HepG2 (cell line): ENCODE measurements around the gene SIGLECL1. TPM values are rescaled to one million over a fixed set of nuclear protein-coding genes. Genes with fewer than 3 reads are reported as not detected.
A peak's percentile ranks its signal among the peaks of the same experiment; 100 is the strongest.

Experiments used
- FOXK1 ChIP-seq: sonication (generic); formaldehyde crosslinking; IDR thresholded peaks from 2 replicates; pipeline ENCODE4 v1.4.0; 2020; ENCODE audit warnings: low read depth, missing genetic modification reagents, borderline replicate concordance
- KAT7 ChIP-seq: IDR thresholded peaks from 2 replicates; pipeline ENCODE4 v1.6.1; 2018; ENCODE audit warnings: borderline replicate concordance, missing compliant biosample characterization
- KLF12 ChIP-seq: sonication (generic); formaldehyde crosslinking; IDR thresholded peaks from 2 replicates; pipeline ENCODE4 v1.4.0; 2020; ENCODE audit warnings: missing genetic modification reagents, borderline replicate concordance
- MTA1 ChIP-seq: sonication (generic); formaldehyde crosslinking; IDR thresholded peaks from 2 replicates; pipeline ENCODE4 v1.4.0; 2020; ENCODE audit warnings: missing genetic modification reagents, mild to moderate bottlenecking, borderline replicate concordance
- PCBP1 ChIP-seq: fragments of 200-400 bp; formaldehyde crosslinking; IDR thresholded peaks from 2 replicates; pipeline ENCODE4 v1.6.1; 2017; ENCODE audit warnings: mild to moderate bottlenecking, low read depth, low read length, borderline replicate concordance
- PTBP1 ChIP-seq: fragments of 200-400 bp; formaldehyde crosslinking; IDR thresholded peaks from 2 replicates; pipeline ENCODE4 v1.6.1; 2018; ENCODE audit warnings: low read length, low read depth; ENCODE audit not compliant: poor library complexity, severe bottlenecking
- ZNF678 ChIP-seq: sonication (generic); formaldehyde crosslinking; IDR thresholded peaks from 2 replicates; pipeline ENCODE4 v1.4.0; 2020; ENCODE audit warnings: mild to moderate bottlenecking, missing genetic modification reagents
- ZNF761 ChIP-seq: sonication (generic); formaldehyde crosslinking; conservative IDR thresholded peaks from 2 replicates; pipeline ENCODE4 v1.4.0; 2020; ENCODE audit warnings: mild to moderate bottlenecking, missing genetic modification reagents
- polyA plus RNA-seq, 8 experiments: library from polyadenylated mRNA; depleted of rRNA in 3 of 8; stranded (reverse) in 7 of 8; unstranded in 1 of 8; fragments of >200 nt; fragmentation: Illumina TruSeq in 4 of 8; extraction: Trizol in 4 of 8; gene quantifications; 2 replicates each; pipeline versions ENCODE4 v1.2.1 to v1.2.3, GENCODE V29; 2011 to 2016; ENCODE audit warnings: low read depth in 4 of 8, missing spikeins in 1 of 8, mixed read lengths in 1 of 8; ENCODE audit not compliant: insufficient read depth in 1 of 8
- total RNA-seq, 5 experiments: library from RNA; depleted of rRNA; stranded (reverse); fragments of >200 nt; fragmentation: Illumina TruSeq; extraction: Trizol; gene quantifications; 2 replicates each; pipeline ENCODE4 v1.2.3, GENCODE V29; 2016; ENCODE audit warnings: low read depth in 1 of 5
- TF ChIP-seq, protein P1 (sequence below): sonication (generic); formaldehyde crosslinking; IDR thresholded peaks from 2 replicates; pipeline ENCODE4 v1.8.0; 2022; ENCODE audit warnings: mild to moderate bottlenecking, missing genetic modification reagents, borderline replicate concordance
- TF ChIP-seq, protein P2 (sequence below): sonication (generic); formaldehyde crosslinking; IDR thresholded peaks from 2 replicates; pipeline ENCODE4 v1.5.0; 2020; ENCODE audit warnings: mild to moderate bottlenecking, missing genetic modification reagents, moderate library complexity

The SIGLECL1 gene
- total and polyA plus RNA-seq, 2 of the 13 experiments (the other 11 are each of a cell fraction or from before 2014, with no cell fraction given): not detected

DNA sequence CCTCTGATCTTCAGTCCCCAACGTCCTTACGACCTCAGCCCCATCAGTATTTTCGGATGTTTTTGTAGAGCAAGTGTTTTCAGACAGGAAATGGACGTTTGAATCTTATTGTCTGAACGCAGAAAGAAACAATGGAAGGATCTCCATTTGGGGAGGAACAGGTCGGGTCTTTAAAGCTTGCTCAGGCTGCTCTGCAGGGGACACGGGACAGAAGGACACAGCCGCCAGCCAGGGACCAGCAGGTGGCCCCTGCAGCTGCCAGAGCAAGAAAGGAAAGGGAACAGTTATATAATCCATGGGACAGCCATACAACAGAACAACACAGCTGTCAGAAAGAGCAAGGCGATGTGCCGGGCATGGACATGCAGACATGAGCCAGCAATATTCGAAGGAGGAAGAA lies 42.1 kb downstream of the SIGLECL1 start (continued):
- TF ChIP-seq KLF12 (CRISPR knock-in tag) (no peak), ZNF761 (no peak), PTBP1 (no peak), MTA1 (CRISPR knock-in tag) (no peak), KAT7 (CRISPR knock-in tag) (no peak), ZNF678 (CRISPR knock-in tag) (no peak), FOXK1 (CRISPR knock-in tag) (no peak), PCBP1 (no peak)
- TF ChIP-seq, protein P1, sequence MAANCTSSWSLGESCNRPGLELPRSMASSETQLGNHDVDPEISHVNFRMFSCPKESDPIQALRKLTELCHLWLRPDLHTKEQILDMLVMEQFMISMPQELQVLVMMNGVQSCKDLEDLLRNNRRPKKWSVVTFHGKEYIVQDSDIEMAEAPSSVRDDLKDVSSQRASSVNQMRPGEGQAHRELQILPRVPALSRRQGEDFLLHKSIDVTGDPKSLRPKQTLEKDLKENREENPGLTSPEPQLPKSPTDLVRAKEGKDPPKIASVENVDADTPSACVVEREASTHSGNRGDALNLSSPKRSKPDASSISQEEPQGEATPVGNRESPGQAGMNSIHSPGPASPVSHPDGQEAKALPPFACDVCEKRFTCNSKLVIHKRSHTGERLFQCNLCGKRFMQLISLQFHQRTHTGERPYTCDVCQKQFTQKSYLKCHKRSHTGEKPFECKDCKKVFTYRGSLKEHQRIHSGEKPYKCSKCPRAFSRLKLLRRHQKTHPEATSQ: no peak
- TF ChIP-seq, protein P2, sequence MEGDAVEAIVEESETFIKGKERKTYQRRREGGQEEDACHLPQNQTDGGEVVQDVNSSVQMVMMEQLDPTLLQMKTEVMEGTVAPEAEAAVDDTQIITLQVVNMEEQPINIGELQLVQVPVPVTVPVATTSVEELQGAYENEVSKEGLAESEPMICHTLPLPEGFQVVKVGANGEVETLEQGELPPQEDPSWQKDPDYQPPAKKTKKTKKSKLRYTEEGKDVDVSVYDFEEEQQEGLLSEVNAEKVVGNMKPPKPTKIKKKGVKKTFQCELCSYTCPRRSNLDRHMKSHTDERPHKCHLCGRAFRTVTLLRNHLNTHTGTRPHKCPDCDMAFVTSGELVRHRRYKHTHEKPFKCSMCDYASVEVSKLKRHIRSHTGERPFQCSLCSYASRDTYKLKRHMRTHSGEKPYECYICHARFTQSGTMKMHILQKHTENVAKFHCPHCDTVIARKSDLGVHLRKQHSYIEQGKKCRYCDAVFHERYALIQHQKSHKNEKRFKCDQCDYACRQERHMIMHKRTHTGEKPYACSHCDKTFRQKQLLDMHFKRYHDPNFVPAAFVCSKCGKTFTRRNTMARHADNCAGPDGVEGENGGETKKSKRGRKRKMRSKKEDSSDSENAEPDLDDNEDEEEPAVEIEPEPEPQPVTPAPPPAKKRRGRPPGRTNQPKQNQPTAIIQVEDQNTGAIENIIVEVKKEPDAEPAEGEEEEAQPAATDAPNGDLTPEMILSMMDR (CRISPR knock-in tag): 0 out of 2 replicates have a peak, but pooled peaks have one; percentile 12
- TF ChIP-seq, all 625 proteins: peak for 3
